B cell (primary cell): ENCODE results near the gene KAT14. TPM values are rescaled to one million over a fixed set of nuclear protein-coding genes. Genes with fewer than 3 reads are reported as not detected.
"Not testable (repeated sequence)": the region's sequence is repeated elsewhere in the genome, so short reads cannot be mapped to it uniquely, and the experiment has no call there.

Experiments used
- ATAC-seq: fragments of 200-7000 bp; cut with Tn5 transposase; one replicate; pipeline ENCODE4 v1.10.0; 2021; ENCODE audit warnings: low read depth, mild to moderate bottlenecking, moderate number of reproducible peaks, moderate library complexity
- CTCF ChIA-PET: fragments of 350-600 bp; sonication (Branson Sonifier 250); formaldehyde crosslinking; loops from one replicate; lab custom pipeline; 2021; ENCODE audit warnings: antibody characterized with exemption, inconsistent platforms; lab: Charles Lee
- POLR2A ChIA-PET: fragments of 350-600 bp; sonication (Branson Sonifier 250); formaldehyde crosslinking; loops from one replicate; lab custom pipeline; 2021; ENCODE audit warnings: antibody characterized with exemption; lab: Charles Lee
- DNase-seq: peaks from one replicate; pipeline ENCODE4 v3.0.0; 2013
- H2AFZ ChIP-seq: 2 replicates; pipeline ENCODE4 v1.6.1; 2012; ENCODE audit warnings: mild to moderate bottlenecking, low read depth, low read length; ENCODE audit not compliant: insufficient read depth, poor library complexity, severe bottlenecking
- H3K27ac ChIP-seq, 2 donors: 1 replicate in 1 of 2; 2 replicates in 1 of 2; pipeline ENCODE4 v1.5.1; 2012 to 2013; ENCODE audit warnings: low read length in 2 of 2, mild to moderate bottlenecking in 2 of 2, moderate library complexity in 1 of 2
- H3K27me3 ChIP-seq, 4 experiments: fragments of 200-600 bp in 1 of 4; sonication (generic) in 1 of 4; replicated peaks in 1 of 4; 1 replicate in 2 of 4; 2 replicates in 2 of 4; pipeline versions ENCODE4 v1.6.1 to v1.7.0; 2013 to 2016; ENCODE audit warnings: low read length in 3 of 4, mild to moderate bottlenecking in 2 of 4, mixed read lengths in 1 of 4, moderate library complexity in 1 of 4; ENCODE audit not compliant: insufficient read depth in 4 of 4, control insufficient read depth in 3 of 4; ENCODE audit errors: control extremely low read depth in 1 of 4
- H3K36me3 ChIP-seq, 2 experiments: replicated peaks in 1 of 2; 1 replicate in 1 of 2; 2 replicates in 1 of 2; pipeline versions ENCODE4 v1.6.1 to v1.7.1; 2013; ENCODE audit warnings: low read length in 1 of 2; ENCODE audit not compliant: insufficient read depth in 2 of 2, control insufficient read depth in 1 of 2; ENCODE audit errors: control extremely low read depth in 1 of 2, extremely low read depth in 1 of 2
- H3K4me1 ChIP-seq, 2 donors: fragments of 200-600 bp in 1 of 2; sonication (generic) in 1 of 2; 1 replicate in 1 of 2; 2 replicates in 1 of 2; pipeline versions ENCODE4 v1.5.1 to v1.6.1; 2013 to 2017; ENCODE audit warnings: low read length in 2 of 2; ENCODE audit not compliant: control insufficient read depth in 2 of 2, insufficient read depth in 2 of 2
- H3K4me2 ChIP-seq: replicated peaks from 2 replicates; pipeline ENCODE3; 2012; ENCODE audit warnings: mild to moderate bottlenecking, low read depth, low read length; ENCODE audit not compliant: poor library complexity, severe bottlenecking
- H3K4me3 ChIP-seq, 5 experiments: fragments of 200-600 bp in 1 of 5; sonication (generic) in 1 of 5; 1 replicate in 3 of 5; 2 replicates in 2 of 5; pipeline versions ENCODE4 v1.5.1 to v1.7.0; 2011 to 2016; ENCODE audit warnings: low read length in 4 of 5, mild to moderate bottlenecking in 4 of 5, low read depth in 2 of 5, control low read depth in 1 of 5, moderate library complexity in 1 of 5; ENCODE audit not compliant: insufficient read depth in 1 of 5; ENCODE audit errors: control extremely low read depth in 1 of 5, extremely low read depth in 1 of 5
- H3K79me2 ChIP-seq: fragments of 200-600 bp; sonication (generic); one replicate; pipeline ENCODE4 v1.6.0; 2016; ENCODE audit warnings: low read length; ENCODE audit not compliant: control insufficient read depth, insufficient read depth
- H3K9ac ChIP-seq: fragments of 200-600 bp; sonication (generic); 2 replicates; pipeline ENCODE4 v1.6.1; 2017; ENCODE audit warnings: mild to moderate bottlenecking, low read length, moderate library complexity
- H3K9me3 ChIP-seq, 3 donors: one replicate each; pipeline versions ENCODE4 v1.6.1 to v1.7.1; 2013; ENCODE audit warnings: low read length in 2 of 3; ENCODE audit not compliant: control insufficient read depth in 2 of 3, insufficient read depth in 1 of 3; ENCODE audit errors: control extremely low read depth in 1 of 3
- H4K20me1 ChIP-seq: 2 replicates; pipeline ENCODE4 v1.6.0; 2012; ENCODE audit warnings: mild to moderate bottlenecking, low read length; ENCODE audit not compliant: insufficient read depth, control insufficient read depth, poor library complexity, severe bottlenecking
- H3K27ac Mint-ChIP-seq: one replicate; pipeline ENCODE4 v1.8.0; 2021; ENCODE audit warnings: mixed read lengths
- H3K27me3 Mint-ChIP-seq: one replicate; pipeline ENCODE4 v1.8.0; 2021; ENCODE audit warnings: mixed read lengths
- H3K4me1 Mint-ChIP-seq: one replicate; pipeline ENCODE4 v1.8.0; 2021; ENCODE audit warnings: mixed read lengths
- H3K4me3 Mint-ChIP-seq: one replicate; pipeline ENCODE4 v1.8.0; 2021; ENCODE audit warnings: mixed read lengths
- H3K9me3 Mint-ChIP-seq: one replicate; pipeline ENCODE4 v1.8.0; 2022; ENCODE audit warnings: mixed read lengths; ENCODE audit not compliant: insufficient read depth
- EZH2 ChIP-seq: IDR thresholded peaks from 2 replicates; pipeline ENCODE4 v1.6.1; 2012; ENCODE audit warnings: borderline replicate concordance, low read depth, mild to moderate bottlenecking, moderate library complexity, low read length; ENCODE audit not compliant: insufficient read depth, poor library complexity, severe bottlenecking
- WGBS: methylation state at CpG from one replicate; pipeline ENCODE4 v1.1.5; 2013; ENCODE audit warnings: missing lambda C conversion rate; ENCODE audit not compliant: insufficient coverage; 5-methylcytosine and 5-hydroxymethylcytosine counted together
- intact Hi-C: fragments of 100-400 bp; cut with micrococcal nuclease; formaldehyde crosslinking; loops from one replicate; pipeline ENCODE4 v1.10.0; 2022
- polyA plus RNA-seq: library from polyadenylated mRNA; depleted of rRNA; stranded (reverse); fragments of >200 nt; gene quantifications from 2 replicates; pipeline ENCODE4 v1.2.3, GENCODE V29; 2012
- total RNA-seq, 2 donors: library from RNA; stranded (reverse); fragments of 120-200 nt in 1 of 2; gene quantifications; 1 replicate in 1 of 2; 2 replicates in 1 of 2; pipeline versions ENCODE4 v1.2.3 to v1.2.4, GENCODE V29; 2013 to 2022
- TF ChIP-seq, protein P1 (sequence below): fragments of 200-600 bp; IDR thresholded peaks from one replicate; pipeline ENCODE4 v1.8.0; 2022; ENCODE audit warnings: antibody characterized with exemption, mild to moderate bottlenecking

Gene KAT14
- total and polyA plus RNA-seq, 2 donors (not counting 1 experiment from before 2014, with no cell fraction given) = 7.9 to 15.5 TPM

GRCh38 chr20:18191306-18191705 is 53.6 kb downstream of the KAT14 start:
- Histone ChIP-seq H3K9me3 (no peaks in the 10 kb centered on the region), H4K20me1 (no peaks in the 10 kb centered on the region), H3K4me2 (no peak overlapping the region), H3K36me3 (peaks cover 8 to 19% of the 10 kb centered on the region in 2 experiments), H2AFZ (no peak overlapping the region), H3K27ac (no peak overlapping the region), H3K27me3 (no peaks in the 10 kb centered on the region), H3K9ac (no peak overlapping the region), H3K4me1 (no peaks in the 10 kb centered on the region), H3K4me3 (no peak overlapping the region), H3K79me2 (no peaks in the 10 kb centered on the region)
- TF ChIP-seq, protein P1, sequence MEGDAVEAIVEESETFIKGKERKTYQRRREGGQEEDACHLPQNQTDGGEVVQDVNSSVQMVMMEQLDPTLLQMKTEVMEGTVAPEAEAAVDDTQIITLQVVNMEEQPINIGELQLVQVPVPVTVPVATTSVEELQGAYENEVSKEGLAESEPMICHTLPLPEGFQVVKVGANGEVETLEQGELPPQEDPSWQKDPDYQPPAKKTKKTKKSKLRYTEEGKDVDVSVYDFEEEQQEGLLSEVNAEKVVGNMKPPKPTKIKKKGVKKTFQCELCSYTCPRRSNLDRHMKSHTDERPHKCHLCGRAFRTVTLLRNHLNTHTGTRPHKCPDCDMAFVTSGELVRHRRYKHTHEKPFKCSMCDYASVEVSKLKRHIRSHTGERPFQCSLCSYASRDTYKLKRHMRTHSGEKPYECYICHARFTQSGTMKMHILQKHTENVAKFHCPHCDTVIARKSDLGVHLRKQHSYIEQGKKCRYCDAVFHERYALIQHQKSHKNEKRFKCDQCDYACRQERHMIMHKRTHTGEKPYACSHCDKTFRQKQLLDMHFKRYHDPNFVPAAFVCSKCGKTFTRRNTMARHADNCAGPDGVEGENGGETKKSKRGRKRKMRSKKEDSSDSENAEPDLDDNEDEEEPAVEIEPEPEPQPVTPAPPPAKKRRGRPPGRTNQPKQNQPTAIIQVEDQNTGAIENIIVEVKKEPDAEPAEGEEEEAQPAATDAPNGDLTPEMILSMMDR = no peak
- TF ChIP-seq EZH2 = no peak
- no peak overlapping the region for H3K4me3 Mint-ChIP-seq
- H3K27me3 Mint-ChIP-seq = no peaks in the 10 kb centered on the region
- ATAC-seq = no peak
- 89% methylated on average over 1 of the region's 1 CpG for WGBS
- no peak overlapping the region for H3K27ac Mint-ChIP-seq
- no peaks in the 10 kb centered on the region for H3K4me1 Mint-ChIP-seq
- CTCF ChIA-PET = interaction anchor here (0.6 kb wide), 1 partner anchor 225 kb away, joined by 3 read pairs; no protein-coding TSS in a partner anchor
- POLR2A ChIA-PET = no interaction called here
- intact Hi-C loops = no loop called here
- H3K9me3 Mint-ChIP-seq = no peaks in the 10 kb centered on the region
- DNase-seq = no peak

DNA sequence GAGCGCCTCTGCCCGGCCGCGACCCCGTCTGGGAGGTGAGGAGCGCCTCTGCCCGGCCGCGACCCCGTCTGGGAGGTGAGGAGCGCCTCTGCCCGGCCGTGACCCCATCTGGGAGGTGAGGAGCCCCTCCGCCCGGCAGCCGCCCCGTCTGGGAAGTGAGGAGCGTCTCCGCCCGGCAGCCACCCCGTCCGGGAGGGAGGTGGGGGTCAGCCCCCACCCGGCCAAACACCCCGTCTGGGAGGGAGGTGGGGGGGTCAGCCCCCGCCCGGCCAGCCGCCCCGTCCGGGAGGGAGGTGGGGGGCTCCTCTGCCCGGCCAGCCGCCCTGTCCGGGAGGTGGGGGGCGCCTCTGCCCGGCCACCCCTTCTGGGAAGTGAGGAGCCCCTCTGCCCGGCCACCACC is 56.8 kb downstream of the KAT14 start:
- H4K20me1 ChIP-seq, H3K36me3 ChIP-seq, H3K27ac ChIP-seq, H3K4me2 ChIP-seq, H3K4me3 Mint-ChIP-seq, H3K27me3 ChIP-seq, H3K4me3 ChIP-seq, H3K27me3 Mint-ChIP-seq, H3K79me2 ChIP-seq, H3K9ac ChIP-seq, POLR2A ChIA-PET, ATAC-seq, DNase-seq, H3K27ac Mint-ChIP-seq, H3K4me1 ChIP-seq, H3K4me1 Mint-ChIP-seq, CTCF ChIA-PET, H3K9me3 ChIP-seq, H3K9me3 Mint-ChIP-seq, H2AFZ ChIP-seq, intact Hi-C loops: not testable (repeated sequence)
- WGBS = 96% methylated on average over 17 of the region's 35 CpGs
